Endothelial cell of umbilical vein (primary cell): Measurements from ENCODE around the gene CBL.

ENCODE experiments used
- CTCF ChIP-seq, 2 donors: IDR thresholded peaks; 1 replicate in 1 of 2; 2 replicates in 1 of 2; pipeline ENCODE4 v1.5.1; 2011; ENCODE audit warnings: low read length in 2 of 2, mild to moderate bottlenecking in 2 of 2, moderate library complexity in 2 of 2, control low read depth in 1 of 2, inconsistent platforms in 1 of 2, low read depth in 1 of 2; ENCODE audit not compliant: insufficient read depth in 1 of 2; ENCODE audit errors: extremely low read depth in 1 of 2
- MYC ChIP-seq: IDR thresholded peaks from one replicate; pipeline ENCODE4 v1.6.1; 2011; ENCODE audit warnings: mild to moderate bottlenecking, low read depth, low read length

GRCh38 chr11:119195680-119196079 is 10.5 kb upstream of the CBL start:
- no peak for TF ChIP-seq CTCF (IDR thresholded peaks at IDR 0.05; ENCODE audit: extremely low read depth in 1 of 2, insufficient read depth in 1 of 2, low read depth in 1 of 2, low read length in 2 of 2)
- TF ChIP-seq MYC: no peak
